DOHH2 (cell line): ENCODE results near the gene NCAM1.

Source experiments
- CTCF ChIP-seq: fragments of 200-600 bp; sonication (generic); IDR thresholded peaks from one replicate; pipeline ENCODE4 v1.5.1; 2014; ENCODE audit warnings: antibody characterized with exemption, mild to moderate bottlenecking, low read depth, low read length; ENCODE audit not compliant: poor library complexity, severe bottlenecking
- EZH2phosphoT487 ChIP-seq: fragments of 200-600 bp; sonication (generic); IDR thresholded peaks from 2 replicates; pipeline ENCODE4 v1.6.1; 2017; ENCODE audit warnings: borderline replicate concordance, mild to moderate bottlenecking, antibody characterized with exemption, low read length, moderate library complexity, mixed read lengths

DNA sequence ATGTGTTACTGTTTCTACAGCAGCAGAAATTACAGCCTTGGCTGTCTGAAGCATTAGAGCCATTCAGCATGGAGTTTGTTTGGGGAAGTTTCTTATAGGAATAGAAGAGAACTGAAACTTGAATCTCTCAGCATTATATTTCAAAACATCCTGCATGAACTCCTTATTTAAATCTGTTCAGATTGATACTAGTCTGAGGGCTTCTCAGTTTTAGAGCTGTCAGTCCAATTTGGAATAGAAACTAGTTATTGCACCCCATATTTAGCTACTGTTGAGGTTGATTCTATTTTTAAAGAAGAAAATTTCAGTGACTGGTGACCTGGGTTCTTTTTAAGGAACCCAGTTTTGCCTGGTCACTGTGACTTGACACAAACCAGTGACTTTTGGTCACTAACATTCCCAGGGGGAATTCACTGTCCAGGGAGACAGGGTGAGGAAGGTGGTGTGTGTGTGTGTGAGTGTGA is 227.2 kb downstream of the NCAM1 start:
- TF ChIP-seq CTCF: no peak
- no peak for TF ChIP-seq EZH2phosphoT487
